ENCODE results near the gene SERPIND1. TPM values are rescaled to one million over a fixed set of nuclear protein-coding genes. Genes with fewer than 3 reads are reported as not detected.

The SERPIND1 gene
- total and polyA plus RNA-seq, 2 experiments from 2014 or later: not detected

- TF ChIP-seq CTCF (conservative IDR thresholded peaks at IDR 0.05; ENCODE audit: low read depth in 2 of 2) (no peak), CREB1 (CRISPR knock-in tag; IDR thresholded peaks at IDR 0.05; ENCODE audit: low read depth) (no peak), ZNF114 (CRISPR knock-in tag; IDR thresholded peaks at IDR 0.05) (no peak), POLR2AphosphoS5 (IDR thresholded peaks at IDR 0.05; ENCODE audit: low read depth) (no peak), EZH2phosphoT487 (IDR thresholded peaks at IDR 0.05; ENCODE audit: unreplicated experiment) (no peak), REST (IDR thresholded peaks at IDR 0.05; ENCODE audit: unreplicated experiment) (no peak), ZNF331 (CRISPR knock-in tag; IDR thresholded peaks at IDR 0.05; ENCODE audit: low read depth) (no peak), NANOG (IDR thresholded peaks at IDR 0.05; ENCODE audit: borderline replicate concordance) (no peak), JUNB (IDR thresholded peaks at IDR 0.05; ENCODE audit: unreplicated experiment) (no peak), ETS1 (IDR thresholded peaks at IDR 0.05) (no peak)
Observed at GRCh38 chr22:20833225-20833665, 59.3 kb downstream of the SERPIND1 start (continued).

DNA sequence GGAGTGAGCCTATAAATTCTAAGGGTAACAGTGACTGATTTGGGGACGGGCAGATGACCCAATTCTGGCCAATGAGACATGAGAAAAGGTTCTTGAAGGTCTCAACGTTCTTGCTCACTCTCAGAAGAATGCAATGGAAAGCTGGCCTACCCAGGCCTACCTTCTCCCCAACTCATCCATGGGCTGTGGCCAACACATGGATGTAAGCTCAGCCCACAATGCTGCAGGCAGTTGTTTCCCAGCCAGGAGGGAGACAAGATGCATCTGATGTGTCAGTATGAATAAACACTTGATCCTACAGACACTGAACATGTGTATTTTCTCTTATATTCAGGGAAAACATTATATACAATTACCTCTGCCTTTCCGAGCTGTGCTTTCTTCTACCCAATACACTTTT is 60.3 kb downstream of the SERPIND1 start:
- Mint-ChIP-seq H3K27me3 (ENCODE audit: insufficient read depth, low read depth, poor library complexity) (peaks cover 1% of the 10 kb centered on the region), H3K36me3 (ENCODE audit: low read depth) (peaks cover 5% of the 10 kb centered on the region), H3K4me3 (no peak overlapping the region), H3K9me3 (no peaks in the 10 kb centered on the region), H3K4me1 (no peaks in the 10 kb centered on the region), H3K27ac (no peak overlapping the region)
- H2AFZ ChIP-seq: no peak overlapping the region
- H3K27ac ChIP-seq (ENCODE audit: low read depth): no peak overlapping the region
- H4K20me1 ChIP-seq (replicated peaks; ENCODE audit: insufficient read depth): no peaks in the 10 kb centered on the region; the same call in 1 of the 2 replicates
- no peaks in the 10 kb centered on the region for H3K9me2 ChIP-seq (ENCODE audit: insufficient read depth)
- ATAC-seq (no peak), DNase-seq (ENCODE audit: low spot score) (no peak)
- no peaks in the 10 kb centered on the region for H3K27me3 ChIP-seq (ENCODE audit: insufficient read depth)
- no peaks in the 10 kb centered on the region; the same call in 1 of the 2 replicates for H3K36me3 ChIP-seq (ENCODE audit: insufficient read depth)
- no peak overlapping the region for H3K4me3 ChIP-seq
- no peaks in the 10 kb centered on the region for H3K4me1 ChIP-seq (ENCODE audit: insufficient read depth)
- H3K4me2 ChIP-seq: no peak overlapping the region
- no peaks in the 10 kb centered on the region for H3F3A ChIP-seq (replicated peaks; ENCODE audit: low read depth)
- peaks cover 8% of the 10 kb centered on the region for H3K79me2 ChIP-seq (replicated peaks; ENCODE audit: insufficient read depth)
- TF ChIP-seq REST (IDR thresholded peaks at IDR 0.05; ENCODE audit: unreplicated experiment): no peak

Measured in GM23338 (cell line).